Upper lobe of left lung (tissue), 4 donors: ENCODE results near the gene ANO4.

Experiments
- CTCF ChIP-seq, 6 experiments: fragments of 450-650 bp in 4 of 6; fragments of 200-600 bp in 2 of 6; sonication (generic) in 2 of 6; IDR thresholded peaks; one replicate each; pipeline ENCODE4 v1.5.1; 2016 to 2019; ENCODE audit warnings: antibody characterized with exemption in 6 of 6
- EP300 ChIP-seq, 4 donors: sonication (generic); formaldehyde crosslinking; IDR thresholded peaks; one replicate each; pipeline ENCODE4 v1.5.1; 2017; ENCODE audit warnings: antibody characterized with exemption in 4 of 4, control low read depth in 2 of 4
- POLR2A ChIP-seq, 4 donors: fragments of 450-650 bp; IDR thresholded peaks; one replicate each; pipeline ENCODE4 v1.5.1; 2016 to 2017; ENCODE audit warnings: antibody characterized with exemption in 4 of 4, mild to moderate bottlenecking in 2 of 4
- POLR2AphosphoS5 ChIP-seq, 2 donors: sonication (generic); formaldehyde crosslinking; IDR thresholded peaks; one replicate each; pipeline ENCODE4 v1.5.1; 2017; ENCODE audit warnings: antibody characterized with exemption in 2 of 2

GRCh38 chr12:100980856-100981255, 186.3 kb downstream of the ANO4 start:
- TF ChIP-seq POLR2AphosphoS5 (IDR thresholded peaks at IDR 0.05) (no peak), EP300 (IDR thresholded peaks at IDR 0.05) (no peak), CTCF (IDR thresholded peaks at IDR 0.05) (no peak), POLR2A (IDR thresholded peaks at IDR 0.05) (no peak)
